CD4-positive, alpha-beta T cell (primary cell): ENCODE data around the gene APC2. TPM values are rescaled to one million over a fixed set of nuclear protein-coding genes. Genes with fewer than 3 reads are reported as not detected.
"Not testable (repeated sequence)": the region's sequence is repeated elsewhere in the genome, so short reads cannot be mapped to it uniquely, and the experiment has no call there.

Source experiments
- ATAC-seq: fragments of 200-7000 bp; cut with Tn5 transposase; one replicate; pipeline ENCODE4 v1.10.0; 2022; ENCODE audit warnings: mild to moderate bottlenecking; ENCODE audit not compliant: poor library complexity
- CTCF ChIA-PET: fragments of 350-600 bp; sonication (Branson Sonifier 250); formaldehyde crosslinking; loops from one replicate; lab custom pipeline; 2021; ENCODE audit warnings: antibody characterized with exemption, inconsistent platforms; lab: Charles Lee
- POLR2A ChIA-PET: fragments of 350-600 bp; sonication (Branson Sonifier 250); formaldehyde crosslinking; loops from one replicate; lab custom pipeline; 2021; ENCODE audit warnings: antibody characterized with exemption, inconsistent platforms; lab: Charles Lee
- DNase-seq, 14 experiments: peaks; one replicate each; pipeline ENCODE4 v3.0.0-alpha.2; 2013 to 2020; ENCODE audit warnings: mixed read lengths in 2 of 14
- H3K27ac ChIP-seq, 2 donors: one replicate each; pipeline versions ENCODE4 v1.5.1 to v1.7.0; 2013; ENCODE audit warnings: low read length in 2 of 2, low read depth in 1 of 2, mild to moderate bottlenecking in 1 of 2
- H3K27me3 ChIP-seq, 2 experiments: 1 replicate in 1 of 2; 2 replicates in 1 of 2; pipeline versions ENCODE4 v1.6.1 to v1.7.0; 2013; ENCODE audit warnings: low read length in 2 of 2, control low read depth in 1 of 2, mild to moderate bottlenecking in 1 of 2, moderate library complexity in 1 of 2; ENCODE audit not compliant: insufficient read depth in 2 of 2, control insufficient read depth in 1 of 2
- H3K36me3 ChIP-seq: one replicate; pipeline ENCODE4 v1.6.1; 2013; ENCODE audit warnings: low read length, control low read depth; ENCODE audit not compliant: insufficient read depth
- H3K4me1 ChIP-seq: one replicate; pipeline ENCODE4 v1.6.1; 2013; ENCODE audit warnings: low read length, control low read depth; ENCODE audit not compliant: insufficient read depth
- H3K4me3 ChIP-seq: one replicate; pipeline ENCODE4 v1.5.1; 2013; ENCODE audit warnings: mild to moderate bottlenecking, low read length, moderate library complexity
- H3K9me3 ChIP-seq, 2 experiments: 1 replicate in 1 of 2; 2 replicates in 1 of 2; pipeline versions ENCODE4 v1.6.1 to v1.7.0; 2013; ENCODE audit warnings: low read length in 2 of 2, mild to moderate bottlenecking in 2 of 2, control low read depth in 1 of 2, moderate library complexity in 1 of 2; ENCODE audit not compliant: control insufficient read depth in 1 of 2, insufficient read depth in 1 of 2
- H3K27ac Mint-ChIP-seq: one replicate; pipeline ENCODE4 v1.8.0; 2020; ENCODE audit warnings: mixed read lengths
- H3K27me3 Mint-ChIP-seq: one replicate; pipeline ENCODE4 v1.8.0; 2021; ENCODE audit warnings: mixed read lengths
- H3K36me3 Mint-ChIP-seq: one replicate; pipeline ENCODE4 v1.8.0; 2021; ENCODE audit warnings: low read depth, mixed read lengths
- H3K4me1 Mint-ChIP-seq: one replicate; pipeline ENCODE4 v1.8.0; 2021; ENCODE audit warnings: low read depth, mixed read lengths
- H3K4me3 Mint-ChIP-seq: one replicate; pipeline ENCODE4 v1.8.0; 2020; ENCODE audit warnings: mild to moderate bottlenecking, mixed read lengths
- H3K9me3 Mint-ChIP-seq: one replicate; pipeline ENCODE4 v1.8.0; 2020; ENCODE audit warnings: mixed read lengths
- intact Hi-C, 2 experiments: fragments of 100-400 bp; cut with DNase I in 1 of 2; cut with micrococcal nuclease in 1 of 2; formaldehyde crosslinking; loops; one replicate each; pipeline versions ENCODE4 v1.15.1 to v1.9.0; 2023 to 2025; cut with DNase I, micrococcal nuclease
- total RNA-seq, 174 experiments: library from RNA in 2 of 174; stranded (reverse) in 2 of 174; gene quantifications; one replicate each; pipeline ENCODE4 v1.2.3 and lab custom pipeline; 2021 to 2026
- TF ChIP-seq, protein P1 (sequence below): fragments of 200-600 bp; IDR thresholded peaks from one replicate; pipeline ENCODE4 v1.8.0; 2022; ENCODE audit warnings: antibody characterized with exemption, mild to moderate bottlenecking

APC2 gene
- total RNA-seq, 2 experiments from 2014 or later = 0.20 to 0.30 TPM

- Mint-ChIP-seq H3K4me3 (no peak overlapping the region), H3K27ac (no peak overlapping the region), H3K27me3 (no peaks in the 10 kb centered on the region), H3K4me1 (no peaks in the 10 kb centered on the region), H3K9me3 (no peaks in the 10 kb centered on the region), H3K36me3 (no peaks in the 10 kb centered on the region)
- no peak overlapping the region for H3K4me3 ChIP-seq
- no peak for ATAC-seq
- TF ChIP-seq, protein P1, sequence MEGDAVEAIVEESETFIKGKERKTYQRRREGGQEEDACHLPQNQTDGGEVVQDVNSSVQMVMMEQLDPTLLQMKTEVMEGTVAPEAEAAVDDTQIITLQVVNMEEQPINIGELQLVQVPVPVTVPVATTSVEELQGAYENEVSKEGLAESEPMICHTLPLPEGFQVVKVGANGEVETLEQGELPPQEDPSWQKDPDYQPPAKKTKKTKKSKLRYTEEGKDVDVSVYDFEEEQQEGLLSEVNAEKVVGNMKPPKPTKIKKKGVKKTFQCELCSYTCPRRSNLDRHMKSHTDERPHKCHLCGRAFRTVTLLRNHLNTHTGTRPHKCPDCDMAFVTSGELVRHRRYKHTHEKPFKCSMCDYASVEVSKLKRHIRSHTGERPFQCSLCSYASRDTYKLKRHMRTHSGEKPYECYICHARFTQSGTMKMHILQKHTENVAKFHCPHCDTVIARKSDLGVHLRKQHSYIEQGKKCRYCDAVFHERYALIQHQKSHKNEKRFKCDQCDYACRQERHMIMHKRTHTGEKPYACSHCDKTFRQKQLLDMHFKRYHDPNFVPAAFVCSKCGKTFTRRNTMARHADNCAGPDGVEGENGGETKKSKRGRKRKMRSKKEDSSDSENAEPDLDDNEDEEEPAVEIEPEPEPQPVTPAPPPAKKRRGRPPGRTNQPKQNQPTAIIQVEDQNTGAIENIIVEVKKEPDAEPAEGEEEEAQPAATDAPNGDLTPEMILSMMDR = no peak
- intact Hi-C loops = no loop called here
- CTCF ChIA-PET = no interaction called here
- POLR2A ChIA-PET = no interaction called here
- H3K27me3 ChIP-seq = peaks cover 0 to 3% of the 10 kb centered on the region in 2 experiments
- DNase-seq = no peak
- peaks cover 7% of the 10 kb centered on the region for H3K4me1 ChIP-seq
- H3K27ac ChIP-seq = no peak overlapping the region
- peaks cover 0 to 14% of the 10 kb centered on the region in 2 experiments for H3K9me3 ChIP-seq
- no peaks in the 10 kb centered on the region for H3K36me3 ChIP-seq
These were observed 46.1 kb downstream of the APC2 start for GRCh38 chr19:1495799-1496713.

GRCh38 chr19:1496714-1497577, 47.0 kb downstream of the APC2 start:
- POLR2A ChIA-PET = no interaction called here
- Mint-ChIP-seq H3K27ac (no peak overlapping the region), H3K4me3 (no peak overlapping the region), H3K9me3 (no peaks in the 10 kb centered on the region), H3K4me1 (no peaks in the 10 kb centered on the region), H3K36me3 (no peaks in the 10 kb centered on the region), H3K27me3 (no peaks in the 10 kb centered on the region)
- H3K4me1 ChIP-seq = no peaks in the 10 kb centered on the region
- CTCF ChIA-PET = no interaction called here
- H3K4me3 ChIP-seq = no peak overlapping the region
- H3K27me3 ChIP-seq = peaks cover 0 to 3% of the 10 kb centered on the region in 2 experiments
- DNase-seq = no peak
- TF ChIP-seq, protein P1 = no peak
- no peaks in the 10 kb centered on the region for H3K36me3 ChIP-seq
- peaks cover 0 to 14% of the 10 kb centered on the region in 2 experiments for H3K9me3 ChIP-seq
- no peak for ATAC-seq
- intact Hi-C loops = no loop called here
- no peak overlapping the region for H3K27ac ChIP-seq

GRCh38 chr19:1497578-1498235, 47.8 kb downstream of the APC2 start:
- Mint-ChIP-seq H3K4me1 (no peaks in the 10 kb centered on the region), H3K9me3 (no peaks in the 10 kb centered on the region), H3K4me3 (no peak overlapping the region), H3K27ac (no peak overlapping the region), H3K27me3 (peaks cover 4% of the 10 kb centered on the region), H3K36me3 (no peaks in the 10 kb centered on the region)
- ChIA-PET POLR2A (no interaction called here), CTCF (interaction anchor here (0.7 kb wide), 1 partner anchor 9 kb away, joined by 3 read pairs; no protein-coding TSS in a partner anchor)
- Histone ChIP-seq H3K27me3 (peaks cover under 1 to 3% of the 10 kb centered on the region in 2 experiments), H3K36me3 (no peaks in the 10 kb centered on the region), H3K9me3 (peaks cover 0 to 15% of the 10 kb centered on the region in 2 experiments), H3K27ac (no peak overlapping the region), H3K4me1 (no peaks in the 10 kb centered on the region), H3K4me3 (no peak overlapping the region)
- intact Hi-C loops = no loop called here
- DNase-seq (peak in 1 of 14 experiments; percentile 6), ATAC-seq (no peak)
- TF ChIP-seq, protein P1 = no peak

- H3K4me3 ChIP-seq, H3K9me3 Mint-ChIP-seq, POLR2A ChIA-PET, H3K36me3 ChIP-seq, H3K27me3 Mint-ChIP-seq, H3K27ac ChIP-seq, DNase-seq, CTCF ChIA-PET, H3K27ac Mint-ChIP-seq, H3K4me3 Mint-ChIP-seq, H3K4me1 Mint-ChIP-seq, ATAC-seq, intact Hi-C loops, H3K36me3 Mint-ChIP-seq: not testable (repeated sequence)
- H3K9me3 ChIP-seq = peaks cover 0 to 29% of the 10 kb centered on the region in 2 experiments
- H3K27me3 ChIP-seq = peaks cover 11 to 15% of the 10 kb centered on the region in 2 experiments
- peaks cover 12% of the 10 kb centered on the region for H3K4me1 ChIP-seq
These were observed 49.3 kb downstream of the APC2 start for GRCh38 chr19:1499231-1499630.
